ENCODE results near the gene MEGF11.
A peak's percentile ranks its signal among the peaks of the same experiment; 100 is the strongest.

The MEGF11 gene

DNA sequence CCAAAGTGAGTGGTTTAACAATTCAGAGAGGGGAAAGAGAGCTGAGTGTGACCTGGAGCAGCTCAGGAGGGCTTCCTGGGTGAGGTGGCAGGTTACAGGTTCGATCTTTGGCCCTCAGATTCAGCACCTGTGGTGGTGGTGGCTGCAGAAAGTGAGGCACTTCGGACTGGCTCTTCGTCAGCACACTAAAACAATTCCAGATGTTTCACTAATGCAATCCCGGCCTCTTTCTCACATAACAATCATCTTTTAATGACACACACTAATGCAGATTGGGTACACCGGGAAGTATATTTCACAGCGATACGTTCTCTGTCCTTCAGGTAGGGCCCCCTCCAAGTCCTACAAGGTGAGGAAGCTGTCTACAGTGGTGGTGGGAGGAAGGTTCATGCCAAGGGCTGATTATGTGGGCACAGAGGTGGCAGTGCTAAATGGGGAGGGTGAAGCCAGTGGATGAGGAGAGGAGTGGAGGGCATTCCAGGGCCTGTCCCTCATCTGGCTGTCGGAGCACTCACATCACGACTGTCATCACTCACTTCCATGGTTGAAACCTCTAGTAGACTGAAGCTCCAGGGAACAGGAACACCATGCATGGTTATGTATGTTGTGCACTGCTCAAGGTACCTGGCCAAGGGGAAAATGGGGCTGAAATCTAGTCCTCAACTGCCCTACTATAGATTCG lies 213.2 kb downstream of the MEGF11 start:
- no peaks in the 10 kb centered on the region for H3K4me1 ChIP-seq (ENCODE audit: control insufficient read depth, insufficient read depth, low read length)
- no peak overlapping the region for H3K27ac ChIP-seq (ENCODE audit: extremely low read depth, low read depth, low read length)
- no peaks in the 10 kb centered on the region for H3K9me3 ChIP-seq (ENCODE audit: control insufficient read depth, insufficient read depth, low read depth, low read length)
- CTCF ChIA-PET: no interaction called here
- no peak for TF ChIP-seq PRDM1 (tag by site-specific recombination; IDR thresholded peaks at IDR 0.05)
- TF ChIP-seq YY2 (tag by site-specific recombination; IDR thresholded peaks at IDR 0.05): no peak
- no peak for TF ChIP-seq ZNF776 (tag by site-specific recombination; IDR thresholded peaks at IDR 0.05; ENCODE audit: borderline replicate concordance)
- TF ChIP-seq, protein P1, sequence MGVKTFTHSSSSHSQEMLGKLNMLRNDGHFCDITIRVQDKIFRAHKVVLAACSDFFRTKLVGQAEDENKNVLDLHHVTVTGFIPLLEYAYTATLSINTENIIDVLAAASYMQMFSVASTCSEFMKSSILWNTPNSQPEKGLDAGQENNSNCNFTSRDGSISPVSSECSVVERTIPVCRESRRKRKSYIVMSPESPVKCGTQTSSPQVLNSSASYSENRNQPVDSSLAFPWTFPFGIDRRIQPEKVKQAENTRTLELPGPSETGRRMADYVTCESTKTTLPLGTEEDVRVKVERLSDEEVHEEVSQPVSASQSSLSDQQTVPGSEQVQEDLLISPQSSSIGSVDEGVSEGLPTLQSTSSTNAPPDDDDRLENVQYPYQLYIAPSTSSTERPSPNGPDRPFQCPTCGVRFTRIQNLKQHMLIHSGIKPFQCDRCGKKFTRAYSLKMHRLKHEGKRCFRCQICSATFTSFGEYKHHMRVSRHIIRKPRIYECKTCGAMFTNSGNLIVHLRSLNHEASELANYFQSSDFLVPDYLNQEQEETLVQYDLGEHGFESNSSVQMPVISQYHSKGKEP (tag by site-specific recombination; IDR thresholded peaks at IDR 0.05): no peak
- no peak for TF ChIP-seq ZNF350 (tag by site-specific recombination; IDR thresholded peaks at IDR 0.05)
- TF ChIP-seq ZNF561 (tag by site-specific recombination; IDR thresholded peaks at IDR 0.05; ENCODE audit: borderline replicate concordance): no peak
- TF ChIP-seq, protein P2, sequence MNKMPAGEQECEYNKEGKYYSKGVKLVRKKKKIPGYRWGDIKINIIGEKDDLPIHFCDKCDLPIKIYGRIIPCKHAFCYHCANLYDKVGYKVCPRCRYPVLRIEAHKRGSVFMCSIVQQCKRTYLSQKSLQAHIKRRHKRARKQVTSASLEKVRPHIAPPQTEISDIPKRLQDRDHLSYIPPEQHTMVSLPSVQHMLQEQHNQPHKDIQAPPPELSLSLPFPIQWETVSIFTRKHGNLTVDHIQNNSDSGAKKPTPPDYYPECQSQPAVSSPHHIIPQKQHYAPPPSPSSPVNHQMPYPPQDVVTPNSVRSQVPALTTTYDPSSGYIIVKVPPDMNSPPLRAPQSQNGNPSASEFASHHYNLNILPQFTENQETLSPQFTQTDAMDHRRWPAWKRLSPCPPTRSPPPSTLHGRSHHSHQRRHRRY (tag by site-specific recombination; IDR thresholded peaks at IDR 0.05): no peak
- no peaks in the 10 kb centered on the region for H3K36me3 ChIP-seq (ENCODE audit: control insufficient read depth in 2 of 2, insufficient read depth in 1 of 2, low read length in 2 of 2)
- POLR2A ChIA-PET: interaction anchor here (0.7 kb wide), 1 partner anchor 40 kb away, joined by 3 read pairs; no protein-coding TSS in a partner anchor
- H3K4me3 ChIP-seq (ENCODE audit: low read depth, low read length): no peak overlapping the region

DNA sequence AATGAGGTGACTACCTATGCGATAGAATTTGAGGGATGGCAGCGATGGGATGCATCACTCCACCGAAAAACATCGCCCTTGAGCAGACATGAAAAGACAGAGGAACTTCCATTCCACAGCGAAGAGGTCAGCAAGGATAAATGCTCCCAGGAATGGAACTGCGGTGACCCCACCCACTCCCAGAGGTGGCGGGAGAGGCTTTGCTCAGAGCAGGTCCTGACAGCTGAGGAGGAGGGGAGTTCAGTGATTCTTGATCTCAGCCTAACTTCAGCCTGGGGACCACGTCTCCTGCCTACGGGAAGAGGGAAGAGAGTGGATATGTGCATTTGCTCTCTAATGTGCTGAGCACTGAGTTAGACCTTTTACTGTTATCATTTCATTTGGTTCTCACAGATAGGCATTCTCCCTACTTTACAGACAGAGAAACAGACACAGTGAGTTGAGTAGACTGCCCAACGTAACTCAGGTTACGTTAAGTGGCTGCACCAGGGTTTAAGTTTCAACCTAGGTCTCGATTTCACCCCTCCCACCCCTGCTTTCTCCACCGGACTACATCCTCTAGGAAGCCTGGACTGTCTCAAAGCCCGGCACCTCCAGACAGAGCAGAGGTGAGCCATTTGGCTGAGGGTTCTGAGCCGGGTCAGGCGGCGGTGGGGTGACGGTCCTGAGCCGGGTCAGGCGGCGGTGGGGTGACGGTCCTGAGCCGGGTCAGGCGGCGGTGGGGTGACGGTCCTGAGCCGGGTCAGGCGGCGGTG lies 214.3 kb downstream of the MEGF11 start:
- TF ChIP-seq ZBTB17 (tag by site-specific recombination; IDR thresholded peaks at IDR 0.05) (peak; percentile 93), ZNF175 (tag by site-specific recombination; IDR thresholded peaks at IDR 0.05) (no peak), KLF1 (tag by site-specific recombination; IDR thresholded peaks at IDR 0.05) (peak; percentile 35; the same call in 1 of the 2 replicates), KLF9 (tag by site-specific recombination; IDR thresholded peaks at IDR 0.05; ENCODE audit: low read depth) (peak; percentile 14; the same call in 1 of the 2 replicates), PRDM1 (tag by site-specific recombination; IDR thresholded peaks at IDR 0.05) (peak; percentile 50; the same call in 1 of the 2 replicates), ZNF121 (tag by site-specific recombination; IDR thresholded peaks at IDR 0.05) (no peak), ZNF366 (tag by site-specific recombination; conservative IDR thresholded peaks at IDR 0.05) (0 out of 2 replicates have a peak, but pooled peaks have one; percentile 27), ZFHX2 (tag by site-specific recombination; conservative IDR thresholded peaks at IDR 0.05) (0 out of 2 replicates have a peak, but pooled peaks have one; percentile 16)
- ChIA-PET CTCF (no interaction called here), POLR2A (no interaction called here)
- H3K36me3 ChIP-seq (ENCODE audit: control insufficient read depth in 2 of 2, insufficient read depth in 1 of 2, low read length in 2 of 2): no peaks in the 10 kb centered on the region
- H3K27ac ChIP-seq (ENCODE audit: extremely low read depth, low read depth, low read length): no peak overlapping the region
- H3K4me3 ChIP-seq (ENCODE audit: low read depth, low read length): no peak overlapping the region
- H3K4me1 ChIP-seq (ENCODE audit: control insufficient read depth, insufficient read depth, low read length): no peaks in the 10 kb centered on the region
- no peaks in the 10 kb centered on the region for H3K9me3 ChIP-seq (ENCODE audit: control insufficient read depth, insufficient read depth, low read depth, low read length)

DNA sequence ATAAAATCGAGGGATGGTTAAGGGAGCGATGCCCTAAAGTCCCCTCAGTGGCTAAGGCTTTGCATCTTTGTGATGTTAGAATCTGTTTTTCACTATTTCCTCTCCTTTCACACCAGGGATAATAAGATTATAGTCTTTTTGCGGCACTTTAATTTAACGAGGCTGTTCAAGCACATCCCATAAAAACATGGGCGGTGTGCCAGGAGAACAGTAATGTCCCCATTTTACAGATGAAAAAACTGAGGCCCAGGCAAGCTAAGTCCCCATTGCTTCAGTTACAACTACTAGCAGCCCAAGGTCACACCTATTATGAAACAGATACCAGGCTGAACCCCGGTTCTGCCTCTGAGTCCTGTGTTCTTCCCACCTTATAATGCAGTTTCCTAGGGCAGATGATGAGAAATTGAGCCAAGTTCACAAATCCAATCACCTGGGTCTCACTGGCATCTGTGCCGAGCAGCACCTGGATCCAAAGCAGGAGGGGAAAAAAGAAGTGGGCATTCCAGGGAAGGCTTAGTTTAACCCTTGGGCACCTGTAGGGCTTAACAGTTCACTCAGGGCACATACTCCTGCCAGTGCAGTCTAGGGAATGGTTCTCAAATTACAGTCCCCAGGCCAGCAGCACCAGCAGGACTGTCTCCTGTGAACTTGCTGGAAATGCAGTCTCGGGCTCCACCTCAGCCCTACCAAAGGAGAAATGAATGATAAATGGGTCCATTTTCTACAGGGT lies 215.0 kb downstream of the MEGF11 start:
- Histone ChIP-seq H3K4me1 (ENCODE audit: control insufficient read depth, insufficient read depth, low read length) (no peaks in the 10 kb centered on the region), H3K9me3 (ENCODE audit: control insufficient read depth, insufficient read depth, low read depth, low read length) (no peaks in the 10 kb centered on the region), H3K27ac (ENCODE audit: extremely low read depth, low read depth, low read length) (no peak overlapping the region), H3K4me3 (ENCODE audit: low read depth, low read length) (no peak overlapping the region), H3K36me3 (ENCODE audit: control insufficient read depth in 2 of 2, insufficient read depth in 1 of 2, low read length in 2 of 2) (no peaks in the 10 kb centered on the region)
- ChIA-PET POLR2A (no interaction called here), CTCF (interaction anchor here (0.7 kb wide), 1 partner anchor 140 kb away, joined by 3 read pairs; no protein-coding TSS in a partner anchor)
- TF ChIP-seq EGR2 (tag by site-specific recombination; IDR thresholded peaks at IDR 0.05; ENCODE audit: low read depth) (no peak), ZNF654 (tag by site-specific recombination; IDR thresholded peaks at IDR 0.05; ENCODE audit: low read depth) (no peak), ZNF548 (tag by site-specific recombination; IDR thresholded peaks at IDR 0.05) (no peak)
- TF ChIP-seq, protein P3, sequence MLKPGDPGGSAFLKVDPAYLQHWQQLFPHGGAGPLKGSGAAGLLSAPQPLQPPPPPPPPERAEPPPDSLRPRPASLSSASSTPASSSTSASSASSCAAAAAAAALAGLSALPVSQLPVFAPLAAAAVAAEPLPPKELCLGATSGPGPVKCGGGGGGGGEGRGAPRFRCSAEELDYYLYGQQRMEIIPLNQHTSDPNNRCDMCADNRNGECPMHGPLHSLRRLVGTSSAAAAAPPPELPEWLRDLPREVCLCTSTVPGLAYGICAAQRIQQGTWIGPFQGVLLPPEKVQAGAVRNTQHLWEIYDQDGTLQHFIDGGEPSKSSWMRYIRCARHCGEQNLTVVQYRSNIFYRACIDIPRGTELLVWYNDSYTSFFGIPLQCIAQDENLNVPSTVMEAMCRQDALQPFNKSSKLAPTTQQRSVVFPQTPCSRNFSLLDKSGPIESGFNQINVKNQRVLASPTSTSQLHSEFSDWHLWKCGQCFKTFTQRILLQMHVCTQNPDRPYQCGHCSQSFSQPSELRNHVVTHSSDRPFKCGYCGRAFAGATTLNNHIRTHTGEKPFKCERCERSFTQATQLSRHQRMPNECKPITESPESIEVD (tag by site-specific recombination; IDR thresholded peaks at IDR 0.05): peak; percentile 59; the same call in 1 of the 2 replicates
- TF ChIP-seq, protein P4, sequence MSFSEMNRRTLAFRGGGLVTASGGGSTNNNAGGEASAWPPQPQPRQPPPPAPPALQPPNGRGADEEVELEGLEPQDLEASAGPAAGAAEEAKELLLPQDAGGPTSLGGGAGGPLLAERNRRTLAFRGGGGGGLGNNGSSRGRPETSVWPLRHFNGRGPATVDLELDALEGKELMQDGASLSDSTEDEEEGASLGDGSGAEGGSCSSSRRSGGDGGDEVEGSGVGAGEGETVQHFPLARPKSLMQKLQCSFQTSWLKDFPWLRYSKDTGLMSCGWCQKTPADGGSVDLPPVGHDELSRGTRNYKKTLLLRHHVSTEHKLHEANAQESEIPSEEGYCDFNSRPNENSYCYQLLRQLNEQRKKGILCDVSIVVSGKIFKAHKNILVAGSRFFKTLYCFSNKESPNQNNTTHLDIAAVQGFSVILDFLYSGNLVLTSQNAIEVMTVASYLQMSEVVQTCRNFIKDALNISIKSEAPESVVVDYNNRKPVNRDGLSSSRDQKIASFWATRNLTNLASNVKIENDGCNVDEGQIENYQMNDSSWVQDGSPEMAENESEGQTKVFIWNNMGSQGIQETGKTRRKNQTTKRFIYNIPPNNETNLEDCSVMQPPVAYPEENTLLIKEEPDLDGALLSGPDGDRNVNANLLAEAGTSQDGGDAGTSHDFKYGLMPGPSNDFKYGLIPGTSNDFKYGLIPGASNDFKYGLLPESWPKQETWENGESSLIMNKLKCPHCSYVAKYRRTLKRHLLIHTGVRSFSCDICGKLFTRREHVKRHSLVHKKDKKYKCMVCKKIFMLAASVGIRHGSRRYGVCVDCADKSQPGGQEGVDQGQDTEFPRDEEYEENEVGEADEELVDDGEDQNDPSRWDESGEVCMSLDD (tag by site-specific recombination; IDR thresholded peaks at IDR 0.05): no peak
- TF ChIP-seq, protein P5, sequence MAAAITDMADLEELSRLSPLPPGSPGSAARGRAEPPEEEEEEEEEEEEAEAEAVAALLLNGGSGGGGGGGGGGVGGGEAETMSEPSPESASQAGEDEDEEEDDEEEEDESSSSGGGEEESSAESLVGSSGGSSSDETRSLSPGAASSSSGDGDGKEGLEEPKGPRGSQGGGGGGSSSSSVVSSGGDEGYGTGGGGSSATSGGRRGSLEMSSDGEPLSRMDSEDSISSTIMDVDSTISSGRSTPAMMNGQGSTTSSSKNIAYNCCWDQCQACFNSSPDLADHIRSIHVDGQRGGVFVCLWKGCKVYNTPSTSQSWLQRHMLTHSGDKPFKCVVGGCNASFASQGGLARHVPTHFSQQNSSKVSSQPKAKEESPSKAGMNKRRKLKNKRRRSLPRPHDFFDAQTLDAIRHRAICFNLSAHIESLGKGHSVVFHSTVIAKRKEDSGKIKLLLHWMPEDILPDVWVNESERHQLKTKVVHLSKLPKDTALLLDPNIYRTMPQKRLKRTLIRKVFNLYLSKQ (tag by site-specific recombination; IDR thresholded peaks at IDR 0.05; ENCODE audit: borderline replicate concordance): no peak
